NCI-H460 (cell line): ENCODE measurements around the gene PDE9A. TPM values are rescaled to one million over a fixed set of nuclear protein-coding genes. Genes with fewer than 3 reads are reported as not detected.

Experiments used
- DNase-seq: peaks from one replicate; pipeline ENCODE4 v3.0.0-alpha.2; 2016; ENCODE audit warnings: low read depth; ENCODE audit errors: extremely low read depth
- total RNA-seq: library from RNA; depleted of rRNA; stranded (reverse); fragments of >200 nt; shearing (Covaris generic); gene quantifications from 2 replicates; pipeline ENCODE4 v1.2.3, GENCODE V29; 2014

The PDE9A gene
- total RNA-seq, 1 experiment from 2014 or later = 5.3 TPM

GRCh38 chr21:42670058-42670880 is 16.8 kb downstream of the PDE9A start:
- DNase-seq = no peak

GRCh38 chr21:42670884-42671283 is 17.5 kb downstream of the PDE9A start:
- DNase-seq = no peak

GRCh38 chr21:42671778-42672593 is 18.6 kb downstream of the PDE9A start:
- DNase-seq = no peak

- no peak for DNase-seq
These were observed 19.5 kb downstream of the PDE9A start for GRCh38 chr21:42672699-42673458.

- no peak for DNase-seq
These were observed 20.4 kb downstream of the PDE9A start for GRCh38 chr21:42673633-42674328.

GRCh38 chr21:42674351-42674940 is 21.0 kb downstream of the PDE9A start:
- DNase-seq = no peak

GRCh38 chr21:42675403-42675802 is 22.0 kb downstream of the PDE9A start:
- no peak for DNase-seq

GRCh38 chr21:42676808-42677207 is 23.4 kb downstream of the PDE9A start:
- DNase-seq = no peak

- no peak for DNase-seq
These were observed 24.2 kb downstream of the PDE9A start for GRCh38 chr21:42677339-42678321.

- DNase-seq = no peak
These were observed 25.3 kb downstream of the PDE9A start for GRCh38 chr21:42678618-42679295.

- DNase-seq = no peak
These were observed 26.1 kb downstream of the PDE9A start for GRCh38 chr21:42679319-42680057.

GRCh38 chr21:42680058-42680330 is 26.6 kb downstream of the PDE9A start:
- DNase-seq = no peak

- DNase-seq = no peak
These were observed 27.0 kb downstream of the PDE9A start for GRCh38 chr21:42680429-42680828.

GRCh38 chr21:42681296-42682206 is 28.1 kb downstream of the PDE9A start:
- no peak for DNase-seq

GRCh38 chr21:42682661-42683210 is 29.3 kb downstream of the PDE9A start:
- DNase-seq = no peak

- DNase-seq = no peak
These were observed 30.1 kb downstream of the PDE9A start for GRCh38 chr21:42683371-42684108.
